HepG2 (cell line): ENCODE results near the gene KDM1B. TPM values are rescaled to one million over a fixed set of nuclear protein-coding genes. Genes with fewer than 3 reads are reported as not detected.

Experiments used
- ATAC-seq: fragments of 200-7000 bp; cut with Tn5 transposase; 3 replicates; pipeline ENCODE4 v1.9.1; 2020; ENCODE audit warnings: mild to moderate bottlenecking, moderate library complexity
- BruUV-seq: library from RNA; stranded (reverse); fragments of 400-500 nt; replicated peaks from 2 replicates; lab custom pipeline; 2021; lab: Mats Ljungman, UMichigan
- CTCF ChIA-PET: fragments of 300-600 bp; formaldehyde crosslinking; extraction: SDS; loops from one replicate; lab custom pipeline; 2021; ENCODE audit warnings: low total read pairs, inconsistent platforms, low intra/inter-chr PET ratio; lab: Yijun Ruan, JAX
- POLR2A ChIA-PET: fragments of 350-600 bp; sonication (Branson Sonifier 250); formaldehyde crosslinking; loops from one replicate; lab custom pipeline; 2020; ENCODE audit warnings: antibody characterized with exemption, inconsistent platforms; lab: Yijun Ruan, JAX
- DNase-seq: peaks from one replicate; pipeline ENCODE4 v3.0.0-alpha.2; 2015; ENCODE audit warnings: low spot score
- FAIRE-seq: peaks from 3 replicates; lab custom pipeline; 2011; peaks lifted over from hg19 to GRCh38; lab: Jason Lieb, UNC
- H2AFZ ChIP-seq: one replicate; pipeline ENCODE4 v1.6.1; 2011; ENCODE audit warnings: low read length, inconsistent platforms
- H3K27ac ChIP-seq: fragments of 300-600 bp; 3 replicates; pipeline ENCODE4 v1.8.0; 2011; ENCODE audit warnings: mixed run types, mild to moderate bottlenecking, mixed read lengths, low read length, inconsistent platforms; ENCODE audit not compliant: insufficient read depth; ENCODE audit errors: extremely low read length
- H3K27me3 ChIP-seq, 2 experiments: fragments of 200-600 bp in 1 of 2; 2 replicates in 1 of 2; 3 replicates in 1 of 2; pipeline versions ENCODE4 v1.6.0 to v1.8.0; 2011; ENCODE audit warnings: low read length in 2 of 2, mild to moderate bottlenecking in 2 of 2, moderate library complexity in 2 of 2, inconsistent platforms in 1 of 2; ENCODE audit not compliant: insufficient read depth in 2 of 2, control insufficient read depth in 1 of 2
- H3K36me3 ChIP-seq, 2 experiments: fragments of 200-600 bp in 1 of 2; replicated peaks in 1 of 2; 2 replicates in 1 of 2; 3 replicates in 1 of 2; pipeline versions ENCODE4 v1.5.1 to v1.8.0; 2011; ENCODE audit warnings: low read length in 2 of 2, inconsistent platforms in 1 of 2; ENCODE audit not compliant: insufficient read depth in 2 of 2, control insufficient read depth in 1 of 2
- H3K4me1 ChIP-seq: 2 replicates; pipeline ENCODE4 v1.5.1; 2012; ENCODE audit warnings: low read length, inconsistent platforms; ENCODE audit not compliant: insufficient read depth
- H3K4me2 ChIP-seq: 2 replicates; pipeline ENCODE4 v1.6.0; 2011; ENCODE audit warnings: low read depth, low read length, inconsistent platforms
- H3K4me3 ChIP-seq, 3 experiments: fragments of 200-600 bp in 1 of 3; sonication (generic), shearing (Covaris generic) in 1 of 3; replicated peaks in 1 of 3; 2 replicates each; pipeline ENCODE4 v1.5.1; 2011 to 2016; ENCODE audit warnings: low read length in 3 of 3, inconsistent platforms in 2 of 3, low read depth in 2 of 3, mild to moderate bottlenecking in 2 of 3, control low read depth in 1 of 3, mixed read lengths in 1 of 3; ENCODE audit not compliant: insufficient read depth in 1 of 3
- H3K79me2 ChIP-seq: one replicate; pipeline ENCODE4 v1.6.1; 2011; ENCODE audit warnings: low read length, inconsistent platforms; ENCODE audit not compliant: insufficient read depth
- H3K9ac ChIP-seq: 2 replicates; pipeline ENCODE4 v1.6.0; 2011; ENCODE audit warnings: mild to moderate bottlenecking, low read depth, low read length, inconsistent platforms; ENCODE audit not compliant: insufficient read depth
- H3K9me3 ChIP-seq: 2 replicates; pipeline ENCODE4 v1.5.1; 2012; ENCODE audit warnings: mild to moderate bottlenecking, low read length
- H4K20me1 ChIP-seq: 2 replicates; pipeline ENCODE4 v1.6.0; 2011; ENCODE audit warnings: inconsistent platforms, mild to moderate bottlenecking, low read length, moderate library complexity; ENCODE audit not compliant: insufficient read depth
- ATF7 ChIP-seq, 2 experiments: fragments of 450-650 bp in 1 of 2; sonication (generic) in 1 of 2; formaldehyde crosslinking in 1 of 2; IDR thresholded peaks; 2 replicates each; pipeline versions ENCODE4 v1.4.0 to v1.6.1; 2016 to 2020; ENCODE audit warnings: antibody characterized with exemption in 1 of 2, mild to moderate bottlenecking in 1 of 2, missing genetic modification reagents in 1 of 2
- DR1 ChIP-seq: sonication (generic); formaldehyde crosslinking; IDR thresholded peaks from 2 replicates; pipeline ENCODE4 v1.8.0; 2021; ENCODE audit warnings: mild to moderate bottlenecking, missing genetic modification reagents, inconsistent platforms
- GATA4 ChIP-seq: sonication (generic); IDR thresholded peaks from 2 replicates; pipeline ENCODE4 v1.6.1; 2016; ENCODE audit warnings: antibody characterized with exemption, low read depth, borderline replicate concordance
- NFYC ChIP-seq: IDR thresholded peaks from 2 replicates; pipeline ENCODE4 v1.6.1; 2016; ENCODE audit warnings: missing genetic modification reagents, missing compliant biosample characterization
- RBM22 ChIP-seq: fragments of 200-400 bp; formaldehyde crosslinking; optimal IDR thresholded peaks from 2 replicates; pipeline ENCODE3; 2017; ENCODE audit warnings: mild to moderate bottlenecking, low read length, moderate library complexity
- RFX1 ChIP-seq: fragments of 450-650 bp; IDR thresholded peaks from 2 replicates; pipeline ENCODE4 v1.6.1; 2017
- SRSF1 ChIP-seq: fragments of 200-400 bp; formaldehyde crosslinking; optimal IDR thresholded peaks from 2 replicates; pipeline ENCODE3; 2017; ENCODE audit warnings: mild to moderate bottlenecking, low read depth, low read length, moderate library complexity
- TGIF2 ChIP-seq: IDR thresholded peaks from 2 replicates; pipeline ENCODE4 v1.6.1; 2016; ENCODE audit warnings: control low read depth, missing compliant biosample characterization
- ZNF142 ChIP-seq: sonication (generic); formaldehyde crosslinking; IDR thresholded peaks from 2 replicates; pipeline ENCODE4 v1.4.0; 2020; ENCODE audit warnings: missing genetic modification reagents
- ZNF264 ChIP-seq: sonication (generic); formaldehyde crosslinking; IDR thresholded peaks from 2 replicates; pipeline ENCODE4 v1.4.0; 2020; ENCODE audit warnings: missing genetic modification reagents
- ZNF776 ChIP-seq: sonication (generic); formaldehyde crosslinking; IDR thresholded peaks from 2 replicates; pipeline ENCODE4 v1.4.0; 2020; ENCODE audit warnings: mild to moderate bottlenecking, missing genetic modification reagents
- WGBS: methylation state at CpG from one replicate; pipeline ENCODE4 v1.1.6; 2017; ENCODE audit warnings: low lambda C conversion rate; 5-methylcytosine and 5-hydroxymethylcytosine counted together
- in situ Hi-C: cut with HindIII; loops from 2 replicates; pipeline ENCODE4 v1.10.0; 2017; ENCODE audit warnings: low pct_unique_long_range_greater_than_20kb; ENCODE audit not compliant: extremely low pct_ligation_motif_present
- intact Hi-C: fragments of 100-400 bp; cut with micrococcal nuclease; formaldehyde crosslinking; loops from one replicate; pipeline ENCODE4 v1.10.0; 2022; ENCODE audit not compliant: unreplicated experiment
- polyA plus RNA-seq, 8 experiments: library from polyadenylated mRNA; depleted of rRNA in 3 of 8; stranded (reverse) in 7 of 8; unstranded in 1 of 8; fragments of >200 nt; fragmentation: Illumina TruSeq in 4 of 8; extraction: Trizol in 4 of 8; gene quantifications; 2 replicates each; pipeline versions ENCODE4 v1.2.1 to v1.2.3, GENCODE V29; 2011 to 2016; ENCODE audit warnings: low read depth in 4 of 8, missing spikeins in 1 of 8, mixed read lengths in 1 of 8; ENCODE audit not compliant: insufficient read depth in 1 of 8
- total RNA-seq, 5 experiments: library from RNA; depleted of rRNA; stranded (reverse); fragments of >200 nt; fragmentation: Illumina TruSeq; extraction: Trizol; gene quantifications; 2 replicates each; pipeline ENCODE4 v1.2.3, GENCODE V29; 2016; ENCODE audit warnings: low read depth in 1 of 5
- TF ChIP-seq, protein P1 (sequence below): IDR thresholded peaks from 2 replicates; pipeline ENCODE4 v1.6.1; 2016; ENCODE audit warnings: low read depth

The KDM1B gene
- total and polyA plus RNA-seq, 2 of the 13 experiments (the other 11 are each of a cell fraction or from before 2014, with no cell fraction given), result 9.8 to 13.2 TPM

DNA sequence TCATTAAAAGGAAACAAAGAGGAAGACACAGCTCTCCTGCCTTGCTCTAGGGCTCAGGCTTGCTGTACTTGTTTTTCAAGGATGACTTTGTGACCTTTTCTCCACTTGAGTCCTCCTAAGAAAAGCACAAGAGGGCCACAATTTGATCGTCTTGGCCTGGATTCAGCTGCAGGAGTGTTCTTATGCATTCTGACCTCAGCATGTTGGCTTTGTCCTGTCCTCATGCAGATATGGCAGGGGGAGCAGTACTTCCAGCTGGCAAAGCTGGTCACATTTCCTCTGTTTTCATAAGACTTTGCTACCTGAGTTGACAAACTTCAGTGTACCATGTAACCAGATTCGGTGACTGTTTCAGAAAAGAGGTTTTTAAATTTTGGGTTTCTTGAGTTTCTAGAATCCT lies 30.8 kb downstream of the KDM1B start:
- H3K27ac ChIP-seq, result no peak overlapping the region
- H2AFZ ChIP-seq, result no peak overlapping the region
- ATAC-seq (no peak), DNase-seq (no peak), FAIRE-seq (no peak)
- no peaks in the 10 kb centered on the region for H3K79me2 ChIP-seq
- TF ChIP-seq ZNF142 (CRISPR knock-in tag) (no peak), RBM22 (no peak), RFX1 (no peak), TGIF2 (no peak), DR1 (CRISPR knock-in tag) (no peak), ZNF776 (CRISPR knock-in tag) (no peak), NFYC (no peak), SRSF1 (no peak), ATF7 (IDR thresholded peaks at IDR 0.05) (no peak), ATF7 (CRISPR knock-in tag; IDR thresholded peaks at IDR 0.05) (no peak), ZNF264 (CRISPR knock-in tag) (no peak), GATA4 (no peak)
- TF ChIP-seq, protein P1, sequence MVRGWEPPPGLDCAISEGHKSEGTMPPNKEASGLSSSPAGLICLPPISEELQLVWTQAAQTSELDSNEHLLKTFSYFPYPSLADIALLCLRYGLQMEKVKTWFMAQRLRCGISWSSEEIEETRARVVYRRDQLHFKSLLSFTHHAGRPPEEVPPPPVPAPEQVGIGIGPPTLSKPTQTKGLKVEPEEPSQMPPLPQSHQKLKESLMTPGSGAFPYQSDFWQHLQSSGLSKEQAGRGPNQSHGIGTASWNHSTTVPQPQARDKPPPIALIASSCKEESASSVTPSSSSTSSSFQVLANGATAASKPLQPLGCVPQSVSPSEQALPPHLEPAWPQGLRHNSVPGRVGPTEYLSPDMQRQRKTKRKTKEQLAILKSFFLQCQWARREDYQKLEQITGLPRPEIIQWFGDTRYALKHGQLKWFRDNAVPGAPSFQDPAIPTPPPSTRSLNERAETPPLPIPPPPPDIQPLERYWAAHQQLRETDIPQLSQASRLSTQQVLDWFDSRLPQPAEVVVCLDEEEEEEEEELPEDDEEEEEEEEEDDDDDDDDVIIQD (CRISPR knock-in tag), result no peak
- intact Hi-C loops, result no loop called here
- CTCF ChIA-PET, result no interaction called here
- no peak overlapping the region for H3K9ac ChIP-seq
- no TSS peak for BruUV-seq
- 90% methylated on average over 2 of the region's 2 CpGs for WGBS
- POLR2A ChIA-PET, result no interaction called here
- H3K36me3 ChIP-seq, result peaks cover 0 to 4% of the 10 kb centered on the region in 2 experiments; a peak in 1 of 5 replicates
- no peaks in the 10 kb centered on the region for H4K20me1 ChIP-seq
- no peak overlapping the region for H3K4me3 ChIP-seq
- no peaks in the 10 kb centered on the region for H3K9me3 ChIP-seq
- in situ Hi-C loops, result no loop called here
- H3K4me1 ChIP-seq, result no peaks in the 10 kb centered on the region
- H3K27me3 ChIP-seq, result no peaks in the 10 kb centered on the region
- no peak overlapping the region for H3K4me2 ChIP-seq
